ENCODE data around the gene DDAH2.

GRCh38 chr6:31763619-31763940 lies 34.5 kb upstream of the DDAH2 start:
- TF ChIP-seq CTCF (IDR thresholded peaks at IDR 0.05), result no peak
- TF ChIP-seq POLR2A (IDR thresholded peaks at IDR 0.05), result no peak
